Right lobe of liver (tissue), 4 donors: Measurements from ENCODE around the gene PIK3R4.

Source experiments
- CTCF ChIP-seq, 4 donors: fragments of 200-600 bp in 3 of 4; fragments of 450-650 bp in 1 of 4; IDR thresholded peaks; one replicate each; pipeline versions ENCODE4 v1.5.1 to v1.8.0; 2016 to 2022; ENCODE audit warnings: antibody characterized with exemption in 4 of 4, mild to moderate bottlenecking in 2 of 4
- POLR2A ChIP-seq: fragments of 450-650 bp; IDR thresholded peaks from one replicate; pipeline ENCODE4 v1.6.1; 2017; ENCODE audit warnings: antibody characterized with exemption, mild to moderate bottlenecking
- donor health status: DM: no; HTN: no; CAD: no.
- donor health status: DM: no; HTN: no; CAD: no.
- donor health status: DM: no; HTN: yes; CAD: no.

- no peak for TF ChIP-seq CTCF (IDR thresholded peaks at IDR 0.05)
- no peak for TF ChIP-seq POLR2A
Measured at GRCh38 chr3:130779486-130779885, 32.9 kb upstream of the PIK3R4 start.
